IgD-negative memory B cell (primary cell): ENCODE data around the gene ATP13A4. TPM values are rescaled to one million over a fixed set of nuclear protein-coding genes. Genes with fewer than 3 reads are reported as not detected.

Source experiments
- H3K27ac Mint-ChIP-seq, 3 donors: one replicate each; pipeline ENCODE4 v1.8.0; 2020 to 2022; ENCODE audit warnings: mild to moderate bottlenecking in 3 of 3, mixed read lengths in 3 of 3, moderate library complexity in 1 of 3
- H3K27me3 Mint-ChIP-seq: one replicate; pipeline ENCODE4 v1.8.0; 2021; ENCODE audit warnings: mixed read lengths
- H3K36me3 Mint-ChIP-seq: one replicate; pipeline ENCODE4 v1.8.0; 2020; ENCODE audit warnings: mild to moderate bottlenecking, mixed read lengths
- H3K4me1 Mint-ChIP-seq, 3 donors: one replicate each; pipeline ENCODE4 v1.8.0; 2020 to 2022; ENCODE audit warnings: mixed read lengths in 3 of 3, mild to moderate bottlenecking in 1 of 3
- H3K4me3 Mint-ChIP-seq, 4 donors: one replicate each; pipeline ENCODE4 v1.8.0; 2020 to 2022; ENCODE audit warnings: mild to moderate bottlenecking in 4 of 4, mixed read lengths in 4 of 4, moderate library complexity in 3 of 4
- H3K9me3 Mint-ChIP-seq, 3 donors: one replicate each; pipeline ENCODE4 v1.8.0; 2020 to 2021; ENCODE audit warnings: mixed read lengths in 3 of 3, mild to moderate bottlenecking in 1 of 3
- polyA plus RNA-seq: library from polyadenylated mRNA; unstranded; fragments of 300-500 nt; fragmentation: Illumina TruSeq; gene quantifications from one replicate; pipeline ENCODE4 v1.2.3, GENCODE V29; 2021

ATP13A4 gene
- polyA plus RNA-seq, 1 donor from 2014 or later, result 0.85 TPM

DNA sequence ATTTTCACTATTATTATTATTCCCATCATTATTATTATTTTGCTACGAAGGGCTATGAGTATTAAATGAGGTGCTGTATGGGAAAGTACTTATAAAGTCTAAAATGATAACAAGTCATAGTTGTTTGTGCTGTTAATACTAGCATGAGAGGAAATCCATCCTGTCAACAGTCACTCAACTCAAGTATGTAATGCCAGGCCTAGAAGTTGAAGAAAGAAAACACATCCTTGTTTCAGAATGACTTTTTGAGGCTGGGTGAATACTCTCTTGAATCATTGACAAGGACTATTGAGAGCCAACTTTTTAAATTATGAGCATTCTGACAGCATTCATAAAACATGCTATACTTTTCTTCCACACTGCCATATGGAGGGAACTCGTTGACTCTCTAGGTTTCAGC lies 115.3 kb downstream of the ATP13A4 start:
- H3K27me3 Mint-ChIP-seq, result no peaks in the 10 kb centered on the region
- H3K9me3 Mint-ChIP-seq, result no peaks in the 10 kb centered on the region
- H3K27ac Mint-ChIP-seq, result no peak overlapping the region
- no peak overlapping the region for H3K4me3 Mint-ChIP-seq
- H3K36me3 Mint-ChIP-seq, result peaks cover 23% of the 10 kb centered on the region
- H3K4me1 Mint-ChIP-seq, result no peaks in the 10 kb centered on the region

DNA sequence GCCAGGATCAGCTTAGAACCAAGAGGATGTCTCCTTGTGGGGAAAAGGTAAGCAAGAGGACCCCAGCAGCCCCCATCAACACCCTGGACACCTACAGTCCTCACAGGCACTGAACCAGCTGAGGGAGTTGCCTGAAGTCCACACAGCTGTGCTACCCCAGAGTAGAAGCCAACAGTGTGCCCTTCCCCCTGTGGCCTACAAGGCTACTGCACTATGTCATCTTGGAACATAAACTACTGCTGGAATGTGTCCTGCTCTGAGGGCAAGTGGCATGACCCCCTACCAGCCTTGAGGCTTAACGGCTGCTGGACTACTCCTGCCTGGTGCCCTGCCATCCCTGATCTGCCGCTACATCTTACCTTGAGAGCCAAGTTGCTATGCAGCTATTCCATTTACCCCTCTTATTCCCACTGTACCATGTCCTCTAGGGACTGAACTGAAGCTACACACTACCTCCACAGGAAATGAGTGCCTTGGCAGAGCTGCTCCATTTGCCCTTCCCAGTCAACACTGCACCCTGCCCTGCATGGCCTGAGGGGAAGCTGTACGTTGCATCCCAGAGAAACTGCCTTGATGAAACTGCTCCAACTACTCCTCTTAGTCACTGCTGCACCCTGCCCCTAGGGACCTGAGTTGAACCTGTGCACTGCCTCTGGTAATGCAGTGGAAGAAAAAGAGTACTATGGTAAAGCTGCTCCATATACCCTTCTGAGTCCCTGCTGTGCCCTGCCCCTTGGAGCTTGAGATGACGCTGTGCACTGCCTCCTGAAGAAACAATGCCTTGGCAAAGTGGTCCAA lies 135.9 kb downstream of the ATP13A4 start:
- H3K9me3 Mint-ChIP-seq, result peaks cover 9 to 36% (median 27%) of the 10 kb centered on the region in 3 donors
- peaks cover 2% of the 10 kb centered on the region for H3K27me3 Mint-ChIP-seq
- H3K4me3 Mint-ChIP-seq, result no peak overlapping the region
- H3K4me1 Mint-ChIP-seq, result no peaks in the 10 kb centered on the region
- no peak overlapping the region for H3K27ac Mint-ChIP-seq
- H3K36me3 Mint-ChIP-seq, result peaks cover 21% of the 10 kb centered on the region

DNA sequence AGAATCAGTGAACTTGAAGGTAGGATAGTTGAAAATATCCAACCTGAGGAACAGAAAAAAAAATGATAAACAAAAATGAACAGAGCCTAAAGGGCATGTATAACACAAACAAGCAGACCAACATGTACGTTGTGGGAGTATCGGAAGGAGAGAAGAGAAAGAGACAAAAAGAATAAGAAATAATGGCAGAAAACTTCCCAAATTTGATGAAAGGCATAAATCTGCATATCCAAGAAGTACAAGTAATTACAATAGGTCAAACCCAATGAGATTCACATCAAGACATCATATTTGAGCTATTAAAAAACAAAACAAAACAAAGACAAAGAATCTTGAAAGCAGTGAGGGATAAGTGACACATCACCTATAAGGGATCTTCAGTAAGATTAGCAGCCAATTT lies 138.1 kb downstream of the ATP13A4 start:
- Mint-ChIP-seq H3K36me3 (peaks cover 11% of the 10 kb centered on the region), H3K27me3 (peaks cover 1% of the 10 kb centered on the region), H3K4me3 (no peak overlapping the region), H3K9me3 (peaks cover 7 to 37% (median 23%) of the 10 kb centered on the region in 3 donors), H3K4me1 (no peaks in the 10 kb centered on the region), H3K27ac (no peak overlapping the region)

DNA sequence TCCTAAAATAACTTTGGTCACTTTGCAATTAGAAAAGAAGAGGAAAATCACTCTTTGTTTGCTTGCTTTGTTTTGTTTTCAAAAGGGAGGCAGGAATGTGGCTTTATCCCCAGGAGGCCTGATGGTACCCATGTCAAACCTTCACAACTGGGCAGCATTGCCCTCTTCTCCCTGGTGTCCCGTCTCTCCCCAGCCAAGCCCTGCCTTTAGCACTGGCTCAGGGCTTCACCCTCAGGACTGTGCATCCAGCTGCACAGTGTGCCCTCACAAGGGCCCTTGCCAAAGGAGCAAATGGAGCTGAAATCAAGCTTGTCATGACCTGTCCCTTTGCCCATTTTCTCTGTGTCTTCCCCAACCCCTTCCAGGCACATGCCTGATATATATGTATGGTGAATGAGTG lies 147.0 kb downstream of the ATP13A4 start:
- Mint-ChIP-seq H3K36me3 (peaks cover 3% of the 10 kb centered on the region), H3K27ac (no peak overlapping the region), H3K4me1 (no peaks in the 10 kb centered on the region), H3K27me3 (no peaks in the 10 kb centered on the region), H3K9me3 (no peaks in the 10 kb centered on the region), H3K4me3 (no peak overlapping the region)

DNA sequence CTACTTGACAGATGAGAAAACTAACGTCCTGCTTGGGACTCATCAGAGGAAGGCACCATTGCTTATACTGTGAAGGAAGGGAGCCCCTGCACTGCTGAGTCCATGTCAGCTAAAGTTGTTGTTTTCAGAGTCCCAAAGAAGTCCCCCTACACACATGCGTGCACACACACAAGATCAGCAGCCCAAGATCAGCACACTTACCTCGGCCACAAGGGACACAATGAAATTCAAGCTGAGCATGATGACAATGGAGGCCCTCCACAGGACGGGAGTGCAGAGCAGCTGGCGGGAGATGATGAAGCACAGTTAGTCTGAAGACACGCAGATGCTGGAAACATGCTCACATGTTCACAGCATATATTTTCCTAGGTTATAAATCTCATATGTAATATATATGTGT lies 147.6 kb downstream of the ATP13A4 start:
- Mint-ChIP-seq H3K27me3 (no peaks in the 10 kb centered on the region), H3K36me3 (peaks cover 3% of the 10 kb centered on the region), H3K4me1 (no peaks in the 10 kb centered on the region), H3K9me3 (no peaks in the 10 kb centered on the region), H3K4me3 (no peak overlapping the region), H3K27ac (no peak overlapping the region)

DNA sequence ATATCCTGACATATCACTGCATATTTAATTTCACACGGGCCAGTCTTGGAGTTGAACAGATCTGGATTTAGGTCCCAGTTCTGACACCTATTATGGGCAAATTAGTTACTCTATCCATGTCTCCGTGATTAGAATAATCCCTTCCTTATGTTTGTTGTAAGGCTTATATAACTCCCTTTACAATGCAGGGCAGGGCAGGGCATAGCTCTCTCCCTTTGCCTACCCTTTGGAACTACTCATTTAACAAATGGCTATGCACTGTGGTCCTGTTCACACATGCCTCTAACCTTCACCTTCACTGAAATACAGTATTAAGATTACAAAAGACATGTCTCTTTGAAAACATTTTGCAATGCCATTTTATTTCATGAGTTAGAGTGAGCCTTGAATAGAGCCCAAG lies 151.4 kb downstream of the ATP13A4 start:
- Mint-ChIP-seq H3K36me3 (peaks cover 3% of the 10 kb centered on the region), H3K9me3 (no peaks in the 10 kb centered on the region), H3K27ac (no peak overlapping the region), H3K4me3 (no peak overlapping the region), H3K4me1 (no peaks in the 10 kb centered on the region), H3K27me3 (no peaks in the 10 kb centered on the region)

DNA sequence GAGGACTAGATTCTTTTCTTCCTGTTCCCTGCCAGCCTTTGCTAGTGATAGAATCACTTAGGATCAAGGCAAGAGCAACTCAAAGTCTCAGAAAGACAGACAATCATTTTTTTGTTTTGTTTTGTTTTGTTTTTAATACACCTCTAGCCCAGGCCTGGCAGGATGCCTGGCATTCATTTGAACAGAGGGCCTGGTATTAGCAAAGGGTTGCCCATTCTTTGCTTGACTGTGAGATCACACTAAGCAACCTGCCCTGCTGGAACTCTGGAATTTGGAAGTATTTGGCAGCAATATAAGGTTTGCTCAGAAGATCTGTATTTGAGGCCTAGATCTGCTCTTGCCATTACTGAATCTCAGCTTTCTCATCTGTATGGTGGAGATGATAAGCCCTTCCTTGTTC lies 154.4 kb downstream of the ATP13A4 start:
- Mint-ChIP-seq H3K27ac (no peak overlapping the region), H3K27me3 (no peaks in the 10 kb centered on the region), H3K36me3 (peaks cover 3% of the 10 kb centered on the region), H3K4me3 (no peak overlapping the region), H3K4me1 (no peaks in the 10 kb centered on the region), H3K9me3 (peaks cover 0 to 2% (median 0%) of the 10 kb centered on the region in 3 donors)

DNA sequence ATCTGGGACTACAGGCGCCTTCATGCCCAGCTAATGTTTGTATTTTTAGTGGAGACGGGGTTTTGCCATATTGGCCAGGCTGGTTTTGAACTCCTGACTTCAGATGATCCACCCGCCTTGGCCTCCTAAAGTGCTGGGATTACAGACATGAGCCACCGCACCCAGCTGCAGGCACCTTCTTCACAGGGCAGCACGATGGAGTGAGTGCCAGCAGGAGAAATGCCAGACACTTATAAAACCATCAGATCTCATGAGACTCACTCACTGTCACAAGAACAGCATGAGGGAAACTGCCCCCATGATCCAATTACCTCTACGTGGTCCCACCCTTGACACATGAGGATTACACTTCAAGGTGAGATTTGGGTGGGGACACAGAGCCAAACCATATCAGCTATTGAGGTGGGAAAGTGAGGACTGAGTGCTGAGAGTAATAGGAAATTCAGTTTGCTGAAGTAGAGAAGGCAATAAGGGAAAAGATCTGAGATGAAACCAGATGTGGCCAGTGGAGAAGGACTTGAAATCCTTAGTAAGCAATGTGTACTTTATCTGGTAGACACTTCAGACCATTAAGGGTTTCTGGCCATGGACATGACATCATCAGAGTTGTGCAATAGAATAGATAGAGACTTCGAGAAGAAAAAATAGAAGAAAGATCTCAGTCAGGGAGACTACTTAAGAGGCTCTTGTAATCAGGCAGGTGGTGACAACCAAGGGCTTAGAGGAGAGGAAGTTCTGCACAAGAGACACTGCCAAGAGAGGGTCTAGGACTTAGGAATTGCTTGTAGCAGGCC lies 158.0 kb downstream of the ATP13A4 start:
- no peak overlapping the region for H3K27ac Mint-ChIP-seq
- peaks cover 0 to 2% (median 0%) of the 10 kb centered on the region in 3 donors for H3K9me3 Mint-ChIP-seq
- peaks cover 5% of the 10 kb centered on the region for H3K27me3 Mint-ChIP-seq
- H3K4me3 Mint-ChIP-seq, result no peak overlapping the region
- no peaks in the 10 kb centered on the region for H3K36me3 Mint-ChIP-seq
- no peaks in the 10 kb centered on the region for H3K4me1 Mint-ChIP-seq

DNA sequence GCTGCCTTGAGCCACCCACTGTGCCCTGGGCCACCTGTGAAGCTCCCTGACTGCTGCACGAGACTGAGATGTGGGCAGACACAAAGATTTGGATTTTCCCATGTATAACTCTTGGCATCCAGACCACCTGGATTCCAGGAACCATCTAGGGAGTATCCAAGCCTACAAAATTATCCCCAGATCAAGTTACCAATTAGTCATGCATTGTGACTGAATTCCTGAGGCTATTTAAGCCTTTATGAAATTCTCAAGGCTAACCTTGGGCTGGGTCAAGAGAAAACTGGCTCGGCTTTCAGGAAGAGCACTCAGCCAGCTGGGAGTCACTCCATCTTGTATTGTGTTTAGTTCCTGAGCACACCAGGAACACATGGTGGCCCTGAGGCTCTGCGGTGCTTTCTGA lies 162.8 kb downstream of the ATP13A4 start:
- Mint-ChIP-seq H3K4me3 (no peak overlapping the region), H3K27ac (no peak overlapping the region), H3K36me3 (peaks cover 2% of the 10 kb centered on the region), H3K4me1 (no peaks in the 10 kb centered on the region), H3K27me3 (peaks cover 7% of the 10 kb centered on the region), H3K9me3 (peaks cover 0 to under 1% (median 0%) of the 10 kb centered on the region in 3 donors)

DNA sequence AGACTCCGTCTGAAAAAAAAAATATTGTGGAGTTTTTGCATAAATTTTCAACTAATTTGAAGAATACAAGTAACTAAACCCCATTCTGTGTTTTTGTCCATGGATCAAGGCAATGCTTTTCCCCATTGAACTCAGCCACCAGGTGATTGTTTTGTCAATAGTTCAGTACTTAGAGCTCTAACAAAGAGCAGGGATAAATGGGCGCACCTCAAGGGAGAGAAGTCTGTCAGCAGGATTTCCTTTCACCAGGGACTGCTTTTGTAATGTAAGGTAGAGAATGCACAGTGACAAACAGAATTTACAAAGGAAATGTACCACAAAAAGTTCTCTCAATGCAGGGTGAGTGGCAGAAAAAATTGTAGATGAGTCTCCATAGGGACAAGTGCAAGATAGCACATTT lies 165.4 kb downstream of the ATP13A4 start:
- peaks cover 0 to 3% (median 0%) of the 10 kb centered on the region in 3 donors for H3K9me3 Mint-ChIP-seq
- peaks cover 4% of the 10 kb centered on the region for H3K27me3 Mint-ChIP-seq
- peaks cover 2% of the 10 kb centered on the region for H3K36me3 Mint-ChIP-seq
- no peak overlapping the region for H3K27ac Mint-ChIP-seq
- no peak overlapping the region for H3K4me3 Mint-ChIP-seq
- H3K4me1 Mint-ChIP-seq, result no peaks in the 10 kb centered on the region

DNA sequence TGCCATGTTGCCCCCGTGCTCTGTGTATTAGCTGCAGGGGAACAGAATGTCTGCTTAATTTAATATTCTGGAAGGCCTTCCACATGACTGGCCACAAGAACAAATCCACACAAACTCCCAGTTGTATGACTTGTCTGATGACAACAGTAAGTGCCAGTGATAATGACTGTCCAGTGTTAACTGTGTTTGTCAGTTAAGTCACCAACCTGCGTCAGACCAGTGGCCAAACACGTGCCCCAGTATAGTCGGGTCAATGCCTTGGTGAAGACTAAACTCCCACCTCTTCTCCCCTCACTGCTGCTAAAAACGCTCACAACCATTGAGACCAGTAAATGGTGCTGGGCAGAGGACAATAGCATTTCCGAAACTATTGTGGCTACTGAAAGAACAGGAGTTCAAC lies 166.3 kb downstream of the ATP13A4 start:
- H3K27ac Mint-ChIP-seq, result no peak overlapping the region
- H3K27me3 Mint-ChIP-seq, result peaks cover 4% of the 10 kb centered on the region
- no peak overlapping the region for H3K4me3 Mint-ChIP-seq
- peaks cover 0 to under 1% (median 0%) of the 10 kb centered on the region in 3 donors for H3K4me1 Mint-ChIP-seq
- H3K36me3 Mint-ChIP-seq, result peaks cover 2% of the 10 kb centered on the region
- H3K9me3 Mint-ChIP-seq, result peaks cover 0 to 6% (median 0%) of the 10 kb centered on the region in 3 donors

DNA sequence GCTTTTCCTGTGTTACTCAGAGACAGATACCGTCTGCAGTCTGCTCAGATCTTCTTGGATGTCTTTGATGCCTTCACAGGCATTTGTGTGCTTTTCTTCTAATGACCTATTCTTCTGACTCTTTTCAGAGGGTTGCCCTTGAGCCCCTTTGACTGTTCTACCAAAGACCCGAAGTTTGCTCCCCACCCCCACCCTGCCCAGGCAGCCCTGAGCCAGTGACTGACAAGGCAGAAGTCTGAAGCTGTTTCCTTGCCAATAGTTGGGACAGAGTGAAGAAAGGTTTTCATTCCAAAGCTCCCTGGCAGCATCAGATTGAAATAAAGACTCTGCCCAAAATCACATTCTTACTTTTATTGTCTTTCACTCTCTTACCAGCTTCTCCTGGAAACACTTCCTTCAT lies 167.1 kb downstream of the ATP13A4 start:
- Mint-ChIP-seq H3K27me3 (peaks cover 3% of the 10 kb centered on the region), H3K36me3 (peaks cover 2% of the 10 kb centered on the region), H3K27ac (no peak overlapping the region), H3K4me3 (no peak overlapping the region), H3K4me1 (peaks cover 0 to 2% (median 0%) of the 10 kb centered on the region in 3 donors), H3K9me3 (peaks cover 0 to 6% (median 0%) of the 10 kb centered on the region in 3 donors)

DNA sequence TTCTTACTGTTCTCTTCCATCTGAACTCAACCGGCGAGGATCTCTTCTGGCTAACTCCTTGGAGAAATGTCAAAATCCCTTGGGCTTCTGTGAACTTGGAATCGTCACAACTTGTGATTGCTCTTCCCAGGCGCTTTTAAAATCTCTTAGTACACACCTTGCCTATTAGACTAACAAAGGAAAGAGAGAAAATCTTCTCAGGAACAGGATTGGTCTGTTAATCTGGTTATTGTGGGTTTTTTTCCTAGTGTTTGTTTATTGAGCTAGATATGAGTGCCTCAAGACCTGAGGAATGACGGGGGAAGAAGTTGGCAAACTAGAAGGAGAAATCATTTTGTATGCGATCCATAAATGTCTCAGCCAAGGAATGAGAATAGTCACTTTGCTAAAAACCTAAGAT lies 176.0 kb downstream of the ATP13A4 start, which contains the start of gene ATP13A5:
ATP13A5 (minus strand) TSS at position 48 of the 400 bp plus-strand sequence; CDS start at position 20, 28 bp downstream.
- peaks cover 2% of the 10 kb centered on the region for H3K36me3 Mint-ChIP-seq
- no peak within 1 kb of the TSS for H3K27ac Mint-ChIP-seq
- H3K27me3 Mint-ChIP-seq, result peaks cover 15% of the 10 kb centered on the region
- peaks cover 0 to 3% (median 0%) of the 10 kb centered on the region in 3 donors for H3K9me3 Mint-ChIP-seq
- peaks cover 0 to 2% (median 0%) of the 10 kb centered on the region in 3 donors for H3K4me1 Mint-ChIP-seq
- no peak within 1 kb of the TSS for H3K4me3 Mint-ChIP-seq

DNA sequence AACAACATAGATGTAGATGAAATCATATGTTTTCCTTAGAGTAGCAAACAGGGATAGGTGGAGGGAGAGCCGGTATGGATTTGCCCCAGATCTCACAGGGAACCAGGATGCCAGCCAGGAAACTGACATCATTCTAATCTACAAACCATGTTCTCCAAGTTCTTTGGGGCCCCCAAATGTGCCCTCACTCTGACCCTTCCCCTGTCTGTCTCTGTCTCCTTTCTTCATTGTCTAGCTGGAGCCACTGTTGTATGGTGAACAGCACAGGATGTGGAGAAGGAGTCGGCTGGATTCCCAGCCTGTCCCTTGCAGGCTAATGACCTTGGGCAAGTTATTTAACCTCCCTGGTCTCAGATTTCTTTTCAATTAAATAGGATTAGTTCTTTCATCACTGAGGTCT lies 177.1 kb downstream of the ATP13A4 start:
- peaks cover 0 to 2% (median 2%) of the 10 kb centered on the region in 3 donors for H3K9me3 Mint-ChIP-seq
- H3K27ac Mint-ChIP-seq, result no peak overlapping the region
- no peak overlapping the region for H3K4me3 Mint-ChIP-seq
- peaks cover 15% of the 10 kb centered on the region for H3K27me3 Mint-ChIP-seq
- H3K36me3 Mint-ChIP-seq, result peaks cover 2% of the 10 kb centered on the region
- H3K4me1 Mint-ChIP-seq, result peaks cover 2 to 4% (median 3%) of the 10 kb centered on the region in 3 donors

DNA sequence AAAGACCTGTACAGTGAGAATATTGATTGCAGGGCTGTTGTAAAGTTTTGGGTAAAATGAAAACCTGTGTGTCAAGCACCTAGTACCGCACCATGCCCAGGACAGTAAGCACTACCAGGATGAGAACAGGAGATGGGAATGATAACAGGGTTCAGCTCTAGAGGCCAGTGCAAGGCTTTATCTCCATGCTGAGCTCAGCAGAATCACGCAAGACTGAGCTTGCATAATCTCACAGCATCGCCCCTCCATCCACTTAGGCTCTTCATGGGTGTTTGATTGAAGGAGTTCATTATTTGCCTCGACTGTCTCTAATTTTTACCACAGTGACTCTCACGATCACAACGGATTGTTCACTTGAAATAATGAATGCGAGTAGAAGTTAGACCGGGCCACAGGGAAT lies 179.1 kb downstream of the ATP13A4 start:
- H3K27me3 Mint-ChIP-seq, result peaks cover 15% of the 10 kb centered on the region
- H3K36me3 Mint-ChIP-seq, result peaks cover 2% of the 10 kb centered on the region
- no peak overlapping the region for H3K4me3 Mint-ChIP-seq
- peaks cover 0 to 2% (median 2%) of the 10 kb centered on the region in 3 donors for H3K9me3 Mint-ChIP-seq
- no peak overlapping the region for H3K27ac Mint-ChIP-seq
- H3K4me1 Mint-ChIP-seq, result peaks cover 2 to 4% (median 4%) of the 10 kb centered on the region in 3 donors
